Measurements from ENCODE around the gene ARHGEF40.

The ARHGEF40 gene

GRCh38 chr14:21070083-21070609 lies at the start of gene ARHGEF40:
TSS of gene ARHGEF40 (plus strand) at chr14:21070304. CDS start at chr14:21070397, 93 bp downstream.
- no peak for DNase-seq

- DNase-seq, result no peak
Measured at GRCh38 chr14:21020977-21021545, 49.0 kb upstream of the ARHGEF40 start.

GRCh38 chr14:21022686-21023085 lies 47.4 kb upstream of the ARHGEF40 start:
- DNase-seq, result no peak

- DNase-seq, result no peak
Measured at GRCh38 chr14:21023174-21023573, 46.9 kb upstream of the ARHGEF40 start.

GRCh38 chr14:21023817-21024584 lies 46.1 kb upstream of the ARHGEF40 start:
- DNase-seq, result no peak

GRCh38 chr14:21024585-21025370 lies 45.3 kb upstream of the ARHGEF40 start, which contains the start of gene NDRG2:
TSS of gene NDRG2 (minus strand) at chr14:21025061. CDS start at chr14:21023315, 1,746 bp downstream.
- no peak for DNase-seq

- DNase-seq, result no peak
Measured at GRCh38 chr14:21025371-21026273, 44.5 kb upstream of the ARHGEF40 start.

GRCh38 chr14:21026274-21026987 lies 43.7 kb upstream of the ARHGEF40 start:
- no peak for DNase-seq

- DNase-seq, result no peak
Measured at GRCh38 chr14:21026988-21027315, 43.2 kb upstream of the ARHGEF40 start.

- no peak for DNase-seq
Measured at GRCh38 chr14:21029917-21030316, 40.2 kb upstream of the ARHGEF40 start, which contains the start of gene TPPP2. TSS of gene TPPP2 (plus strand) at chr14:21030217. CDS start at chr14:21030582, 365 bp downstream.

GRCh38 chr14:21030531-21030930 lies 39.6 kb upstream of the ARHGEF40 start:
- DNase-seq, result no peak

GRCh38 chr14:21032326-21033132 lies 37.6 kb upstream of the ARHGEF40 start:
- DNase-seq, result no peak

GRCh38 chr14:21033133-21033698 lies 36.9 kb upstream of the ARHGEF40 start:
- no peak for DNase-seq

- no peak for DNase-seq
Measured at GRCh38 chr14:21034707-21035106, 35.4 kb upstream of the ARHGEF40 start, which contains the start of gene RNASE13. TSS of gene RNASE13 (minus strand) at chr14:21034807. CDS start at chr14:21034288, 519 bp downstream.

- no peak for DNase-seq
Measured at GRCh38 chr14:21036751-21037150, 33.4 kb upstream of the ARHGEF40 start.

GRCh38 chr14:21037156-21037555 lies 32.9 kb upstream of the ARHGEF40 start:
- DNase-seq, result no peak

GRCh38 chr14:21038441-21039422 lies 31.4 kb upstream of the ARHGEF40 start:
- peak; percentile 54 for DNase-seq

- peak; percentile 21 for DNase-seq
Measured at GRCh38 chr14:21039585-21040369, 30.3 kb upstream of the ARHGEF40 start.

Data from NCI-H524 treated with DMSO at 0.1 percent for 48 hours (cell line).